Fibroblast of pulmonary artery (primary cell): ENCODE measurements around the gene PTP4A2.

ENCODE experiments used
- DNase-seq: peaks from one replicate; pipeline ENCODE4 v3.0.0-alpha.2; 2010; ENCODE audit warnings: low read depth
- H3K4me3 ChIP-seq: replicated peaks from 2 replicates; pipeline ENCODE4 v1.5.1; 2011; ENCODE audit warnings: low read depth, mild to moderate bottlenecking, control low read depth, low read length, moderate library complexity
- TF ChIP-seq, protein P1 (sequence below): IDR thresholded peaks from 2 replicates; pipeline ENCODE4 v1.5.1; 2011; ENCODE audit warnings: mild to moderate bottlenecking, control low read depth, low read length, inconsistent platforms; ENCODE audit errors: missing control alignments

PTP4A2 gene

DNA sequence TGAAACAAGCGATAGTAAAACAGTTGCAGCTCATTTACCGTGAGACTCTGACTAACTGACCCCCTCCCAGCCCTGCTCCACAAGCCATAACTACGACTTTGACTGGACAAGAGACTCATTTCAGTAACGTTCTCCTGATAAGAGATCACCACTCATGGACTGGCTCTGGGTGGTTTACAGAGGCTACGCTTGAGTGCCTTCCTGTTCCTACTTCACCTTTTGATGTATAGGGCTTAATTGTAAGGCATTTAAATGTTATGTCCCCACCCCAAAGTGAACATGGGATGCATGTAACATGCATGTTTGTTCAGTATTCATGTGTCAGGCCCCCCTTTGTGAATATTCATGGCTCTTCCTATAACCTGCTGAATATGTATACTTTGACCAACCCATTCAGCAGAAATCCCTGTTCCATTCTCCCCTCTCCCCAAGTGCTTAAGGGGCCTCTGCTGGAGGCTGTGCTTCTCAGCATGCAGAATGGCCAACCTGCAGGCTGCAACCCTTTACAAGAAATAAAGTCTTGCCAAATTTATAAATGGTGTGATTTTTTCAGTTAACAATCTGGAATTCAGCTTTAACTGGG lies 71.6 kb downstream of the PTP4A2 start:
- TF ChIP-seq, protein P1, sequence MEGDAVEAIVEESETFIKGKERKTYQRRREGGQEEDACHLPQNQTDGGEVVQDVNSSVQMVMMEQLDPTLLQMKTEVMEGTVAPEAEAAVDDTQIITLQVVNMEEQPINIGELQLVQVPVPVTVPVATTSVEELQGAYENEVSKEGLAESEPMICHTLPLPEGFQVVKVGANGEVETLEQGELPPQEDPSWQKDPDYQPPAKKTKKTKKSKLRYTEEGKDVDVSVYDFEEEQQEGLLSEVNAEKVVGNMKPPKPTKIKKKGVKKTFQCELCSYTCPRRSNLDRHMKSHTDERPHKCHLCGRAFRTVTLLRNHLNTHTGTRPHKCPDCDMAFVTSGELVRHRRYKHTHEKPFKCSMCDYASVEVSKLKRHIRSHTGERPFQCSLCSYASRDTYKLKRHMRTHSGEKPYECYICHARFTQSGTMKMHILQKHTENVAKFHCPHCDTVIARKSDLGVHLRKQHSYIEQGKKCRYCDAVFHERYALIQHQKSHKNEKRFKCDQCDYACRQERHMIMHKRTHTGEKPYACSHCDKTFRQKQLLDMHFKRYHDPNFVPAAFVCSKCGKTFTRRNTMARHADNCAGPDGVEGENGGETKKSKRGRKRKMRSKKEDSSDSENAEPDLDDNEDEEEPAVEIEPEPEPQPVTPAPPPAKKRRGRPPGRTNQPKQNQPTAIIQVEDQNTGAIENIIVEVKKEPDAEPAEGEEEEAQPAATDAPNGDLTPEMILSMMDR, result no peak

GRCh38 chr1:31865728-31866449 lies 72.3 kb downstream of the PTP4A2 start:
- TF ChIP-seq, protein P1, result no peak
- no peak for DNase-seq

More for the DNA sequence above, 71.6 kb downstream of the PTP4A2 start:
- H3K4me3 ChIP-seq, result no peak overlapping the region
- no peak for DNase-seq

GRCh38 chr1:31862071-31862470 lies 76.1 kb downstream of the PTP4A2 start:
- TF ChIP-seq, protein P1, result no peak
- DNase-seq, result no peak
- no peak overlapping the region for H3K4me3 ChIP-seq

More at GRCh38 chr1:31865728-31866449, 72.3 kb downstream of the PTP4A2 start:
- no peak overlapping the region for H3K4me3 ChIP-seq

DNA sequence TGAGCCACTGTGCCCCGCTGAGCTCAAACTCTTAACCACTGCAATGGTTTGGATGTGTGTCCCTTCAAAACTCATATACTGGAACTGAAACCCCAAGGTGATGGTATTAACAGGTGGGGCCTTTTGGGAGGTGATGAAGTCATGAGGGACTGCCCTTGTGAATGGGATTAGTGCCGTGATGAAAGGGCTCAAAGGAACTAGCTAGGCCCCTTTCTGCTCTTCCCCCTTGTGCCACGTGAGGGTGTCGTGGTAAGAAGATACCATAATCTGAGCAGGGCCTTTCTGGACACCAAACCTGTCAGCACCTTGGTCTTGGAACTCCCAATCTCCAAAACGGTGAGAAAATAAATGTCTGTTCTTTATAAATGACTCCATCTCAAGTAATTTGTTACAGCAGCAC lies 76.8 kb downstream of the PTP4A2 start:
- no peak overlapping the region for H3K4me3 ChIP-seq
- TF ChIP-seq, protein P1, result no peak
- no peak for DNase-seq

DNA sequence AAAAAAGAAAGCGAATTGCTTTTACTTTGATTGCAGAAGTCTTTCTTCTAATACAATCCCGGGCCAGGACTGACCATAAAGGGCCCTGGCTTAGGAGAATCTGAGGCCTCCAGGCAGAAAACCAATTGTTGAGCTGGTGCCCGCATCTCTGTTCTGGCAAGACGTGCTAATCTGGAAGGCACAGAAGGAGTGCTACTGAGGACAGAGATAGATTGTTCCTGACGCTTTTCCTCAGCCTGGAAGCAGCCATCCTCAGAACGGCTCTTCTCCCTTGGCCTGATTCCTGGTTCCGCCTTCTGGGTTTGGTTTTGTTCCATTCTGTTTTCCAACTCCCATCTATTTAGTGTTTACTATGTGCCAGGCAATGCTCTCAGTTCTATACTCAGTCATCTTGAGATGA lies 77.6 kb downstream of the PTP4A2 start:
- no peak overlapping the region for H3K4me3 ChIP-seq
- TF ChIP-seq, protein P1, result no peak
- no peak for DNase-seq

DNA sequence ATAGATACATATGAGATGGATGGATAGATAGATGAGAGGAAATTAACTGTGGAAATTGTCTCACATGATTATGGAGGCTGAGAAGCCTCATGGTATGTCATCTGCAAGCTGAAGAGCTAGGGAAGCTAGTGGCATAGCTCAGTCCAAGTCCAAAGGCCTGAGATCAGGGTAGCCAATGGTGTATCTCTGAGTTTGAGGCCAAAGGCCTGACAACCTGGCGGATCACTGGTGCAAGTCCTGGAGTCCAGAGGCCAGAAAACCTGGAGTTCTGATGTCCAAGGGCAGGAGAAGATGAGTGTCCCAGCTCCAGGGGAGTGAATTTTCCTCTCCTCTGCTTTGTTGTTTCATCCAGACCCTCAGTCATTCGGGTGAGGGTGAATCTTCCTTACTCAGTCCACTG lies 78.4 kb downstream of the PTP4A2 start:
- no peak overlapping the region for H3K4me3 ChIP-seq
- DNase-seq, result no peak
- TF ChIP-seq, protein P1, result no peak
